ENCODE measurements around the gene ACSF2.

The ACSF2 gene

DNA sequence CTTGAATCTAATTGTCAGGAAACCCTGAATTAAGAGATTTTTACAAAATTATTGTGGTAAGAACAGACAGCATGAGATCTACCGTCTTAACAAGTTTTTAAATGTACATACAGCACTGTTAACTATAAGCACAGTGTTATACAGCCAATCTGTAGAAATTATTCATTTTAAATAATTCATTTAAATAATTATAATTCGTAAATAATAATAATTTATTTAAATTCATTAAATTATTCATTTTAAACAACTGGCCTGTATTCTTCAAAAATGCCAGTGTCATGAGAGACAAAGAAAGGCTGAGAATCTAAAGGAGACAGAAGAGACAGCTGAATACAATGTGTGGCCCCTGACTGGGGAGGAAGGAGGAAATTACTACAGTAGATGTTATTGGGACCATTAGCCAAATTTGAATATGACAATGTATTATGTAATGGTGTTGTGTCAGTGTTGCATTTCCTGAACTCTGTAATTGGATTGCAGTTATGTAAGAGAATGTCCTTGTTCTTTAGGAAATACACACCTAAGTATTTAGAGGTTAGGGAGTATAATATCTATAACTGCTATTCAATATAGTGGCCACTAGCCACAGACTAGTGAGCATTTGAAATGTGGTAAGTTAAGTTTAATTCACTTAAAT is 55.0 kb downstream of the ACSF2 start:
- H3K4me3 ChIP-seq (ENCODE audit: low read depth, low read length) = no peak overlapping the region
- DNase-seq (ENCODE audit: low read depth) = no peak
- TF ChIP-seq, protein P1, sequence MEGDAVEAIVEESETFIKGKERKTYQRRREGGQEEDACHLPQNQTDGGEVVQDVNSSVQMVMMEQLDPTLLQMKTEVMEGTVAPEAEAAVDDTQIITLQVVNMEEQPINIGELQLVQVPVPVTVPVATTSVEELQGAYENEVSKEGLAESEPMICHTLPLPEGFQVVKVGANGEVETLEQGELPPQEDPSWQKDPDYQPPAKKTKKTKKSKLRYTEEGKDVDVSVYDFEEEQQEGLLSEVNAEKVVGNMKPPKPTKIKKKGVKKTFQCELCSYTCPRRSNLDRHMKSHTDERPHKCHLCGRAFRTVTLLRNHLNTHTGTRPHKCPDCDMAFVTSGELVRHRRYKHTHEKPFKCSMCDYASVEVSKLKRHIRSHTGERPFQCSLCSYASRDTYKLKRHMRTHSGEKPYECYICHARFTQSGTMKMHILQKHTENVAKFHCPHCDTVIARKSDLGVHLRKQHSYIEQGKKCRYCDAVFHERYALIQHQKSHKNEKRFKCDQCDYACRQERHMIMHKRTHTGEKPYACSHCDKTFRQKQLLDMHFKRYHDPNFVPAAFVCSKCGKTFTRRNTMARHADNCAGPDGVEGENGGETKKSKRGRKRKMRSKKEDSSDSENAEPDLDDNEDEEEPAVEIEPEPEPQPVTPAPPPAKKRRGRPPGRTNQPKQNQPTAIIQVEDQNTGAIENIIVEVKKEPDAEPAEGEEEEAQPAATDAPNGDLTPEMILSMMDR (IDR thresholded peaks at IDR 0.05; ENCODE audit: low read depth, low read length, missing control alignments) = no peak
- in situ Hi-C loops (cut with HindIII; ENCODE audit: low sequenced_read_pairs) = no loop called here

DNA sequence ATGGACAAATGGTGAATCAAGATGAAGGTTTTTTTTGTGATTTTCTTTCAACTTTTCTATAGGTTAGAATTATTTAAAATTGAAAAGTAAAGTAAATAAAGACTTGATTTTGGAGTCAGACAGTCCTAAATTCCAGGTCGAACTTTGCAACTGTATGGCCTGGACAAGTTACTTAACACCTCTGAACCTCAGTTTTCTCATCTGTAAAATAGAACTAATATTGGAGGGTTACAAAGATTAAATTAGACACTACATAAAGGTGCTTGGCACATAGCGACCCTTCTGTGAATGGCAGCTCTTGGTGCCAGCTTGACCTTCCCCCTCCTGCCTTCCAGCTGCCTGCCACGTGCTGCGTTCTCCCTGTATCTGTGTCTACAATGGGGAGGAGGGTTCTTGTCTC is 55.6 kb downstream of the ACSF2 start:
- DNase-seq (ENCODE audit: low read depth) = no peak
- no peak overlapping the region for H3K4me3 ChIP-seq (ENCODE audit: low read depth, low read length)
- in situ Hi-C loops (cut with HindIII; ENCODE audit: low sequenced_read_pairs) = no loop called here
- TF ChIP-seq, protein P1 (IDR thresholded peaks at IDR 0.05; ENCODE audit: low read depth, low read length, missing control alignments) = no peak

DNA sequence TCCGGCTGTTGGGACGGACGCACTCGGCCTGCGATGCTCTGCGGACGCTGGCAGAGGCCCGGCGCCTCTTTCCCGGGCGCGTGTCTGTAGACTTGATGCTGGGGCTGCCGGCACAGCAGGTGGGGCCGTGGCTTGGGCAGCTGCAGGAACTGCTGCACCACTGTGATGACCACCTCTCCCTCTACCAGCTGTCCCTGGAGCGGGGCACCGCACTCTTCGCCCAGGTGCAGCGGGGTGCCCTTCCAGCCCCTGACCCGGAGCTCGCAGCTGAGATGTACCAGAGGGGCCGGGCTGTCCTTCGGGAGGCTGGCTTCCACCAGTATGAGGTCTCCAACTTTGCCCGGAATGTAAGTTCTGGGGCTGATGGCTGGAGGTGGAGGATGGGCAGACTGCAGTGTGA is 56.1 kb downstream of the ACSF2 start:
- no peak for DNase-seq (ENCODE audit: low read depth)
- H3K4me3 ChIP-seq (ENCODE audit: low read depth, low read length) = no peak overlapping the region
- in situ Hi-C loops (cut with HindIII; ENCODE audit: low sequenced_read_pairs) = no loop called here
- TF ChIP-seq, protein P1 (IDR thresholded peaks at IDR 0.05; ENCODE audit: low read depth, low read length, missing control alignments) = no peak

DNA sequence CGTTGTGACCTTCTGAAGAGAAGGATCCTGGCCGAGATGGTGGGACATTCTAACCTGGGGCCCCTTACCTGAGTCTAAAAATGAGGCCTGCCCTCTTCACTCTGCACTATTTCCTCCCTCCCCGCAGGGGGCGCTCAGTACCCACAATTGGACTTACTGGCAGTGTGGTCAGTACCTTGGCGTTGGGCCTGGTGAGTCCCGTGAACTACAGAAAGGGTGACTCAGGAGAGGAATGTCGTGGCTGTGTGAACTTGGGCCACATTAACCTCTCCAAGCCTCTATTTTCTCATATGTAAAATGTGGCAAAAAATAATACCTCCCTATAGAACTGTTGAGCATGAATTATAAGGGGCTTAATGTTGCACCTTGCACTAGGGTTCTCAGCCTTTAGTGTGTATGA is 56.5 kb downstream of the ACSF2 start:
- H3K4me3 ChIP-seq (ENCODE audit: low read depth, low read length) = no peak overlapping the region
- in situ Hi-C loops (cut with HindIII; ENCODE audit: low sequenced_read_pairs) = no loop called here
- peak; percentile 96 for DNase-seq (ENCODE audit: low read depth)
- TF ChIP-seq, protein P1 (IDR thresholded peaks at IDR 0.05; ENCODE audit: low read depth, low read length, missing control alignments) = peak; percentile 87

DNA sequence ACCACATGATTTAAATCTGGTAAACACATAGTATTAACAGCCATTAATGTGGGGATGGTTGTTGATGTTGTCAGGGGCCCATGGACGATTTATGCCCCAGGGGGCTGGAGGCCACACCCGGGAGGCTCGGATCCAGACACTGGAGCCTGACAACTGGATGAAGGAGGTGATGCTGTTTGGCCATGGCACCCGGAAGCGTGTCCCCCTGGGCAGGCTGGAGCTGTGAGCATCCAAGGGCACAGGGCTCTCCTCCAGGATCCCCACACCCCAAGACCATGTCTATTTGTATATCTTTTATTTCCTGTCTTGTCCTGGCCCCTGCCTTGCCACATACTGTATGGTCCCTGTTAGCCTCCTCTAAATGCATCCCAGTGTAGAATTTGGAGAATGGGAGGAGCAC is 57.2 kb downstream of the ACSF2 start:
- in situ Hi-C loops (cut with HindIII; ENCODE audit: low sequenced_read_pairs) = no loop called here
- TF ChIP-seq, protein P1 (IDR thresholded peaks at IDR 0.05; ENCODE audit: low read depth, low read length, missing control alignments) = no peak

DNA sequence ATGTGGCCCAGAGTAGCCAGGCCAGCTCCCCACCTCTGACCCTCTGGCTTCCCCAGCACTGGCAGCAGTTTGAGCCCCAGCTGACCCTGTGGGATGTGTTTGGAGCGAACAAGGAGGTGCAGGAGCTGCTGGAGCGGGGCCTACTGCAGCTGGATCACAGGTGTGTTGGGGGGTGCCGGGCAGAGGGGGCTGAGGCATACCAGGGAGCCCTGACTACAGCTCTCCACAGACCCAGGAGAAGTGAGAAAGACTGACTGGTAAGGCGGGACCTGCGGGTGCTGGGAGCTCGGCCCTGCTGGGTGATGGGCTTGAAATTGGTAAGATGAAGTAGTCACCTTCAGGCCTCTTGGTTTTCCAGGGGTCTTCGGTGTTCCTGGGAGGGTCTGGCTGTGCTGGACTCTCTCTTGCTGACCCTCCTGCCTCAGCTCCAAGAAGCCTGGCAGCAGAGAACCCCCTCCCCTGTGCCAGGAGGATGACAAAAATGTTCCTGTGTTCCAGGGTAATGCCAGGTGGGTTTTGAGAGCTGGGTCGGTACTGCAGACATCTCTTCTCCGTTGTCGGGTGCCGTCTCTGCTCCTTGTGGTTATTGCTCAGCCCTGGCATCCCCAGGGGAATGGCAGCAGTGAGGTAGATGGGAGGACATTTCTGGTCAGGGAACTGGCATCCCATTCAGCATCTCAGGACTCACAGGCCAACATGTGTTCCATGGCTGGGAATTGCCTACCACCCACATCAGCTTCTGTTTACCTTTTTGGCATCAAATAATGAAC is 58.6 kb downstream of the ACSF2 start:
- H3K4me3 ChIP-seq (ENCODE audit: low read depth, low read length) = no peak overlapping the region
- in situ Hi-C loops (cut with HindIII; ENCODE audit: low sequenced_read_pairs) = no loop called here
- DNase-seq (ENCODE audit: low read depth) = no peak
- TF ChIP-seq, protein P1 (IDR thresholded peaks at IDR 0.05; ENCODE audit: low read depth, low read length, missing control alignments) = no peak

More for the DNA sequence above, 57.2 kb downstream of the ACSF2 start:
- no peak for DNase-seq (ENCODE audit: low read depth)
- no peak overlapping the region for H3K4me3 ChIP-seq (ENCODE audit: low read depth, low read length)
